RWPE1 (cell line): ENCODE data around the gene SLC2A13.
A peak's percentile ranks its signal among the peaks of the same experiment; 100 is the strongest.

ENCODE experiments used
- CTCF ChIA-PET: fragments of 350-600 bp; sonication (Branson Sonifier 250); formaldehyde crosslinking; extraction: SDS; loops from one replicate; lab custom pipeline; 2021; lab: Yijun Ruan, JAX
- POLR2A ChIA-PET: fragments of 400-600 bp; formaldehyde crosslinking; extraction: SDS; loops from one replicate; lab custom pipeline; 2020; ENCODE audit warnings: antibody characterized with exemption; ENCODE audit not compliant: low non-redundant PET; lab: Yijun Ruan, JAX
- DNase-seq: peaks from one replicate; pipeline ENCODE4 v3.0.0; 2012; ENCODE audit warnings: low spot score
- H3K27ac ChIP-seq: fragments of 450-650 bp; 2 replicates; pipeline ENCODE4 v1.5.1; 2017
- CTCF ChIP-seq: fragments of 450-650 bp; conservative IDR thresholded peaks from 2 replicates; pipeline ENCODE4 v1.5.1; 2017; ENCODE audit warnings: low read depth, mild to moderate bottlenecking

Gene SLC2A13

GRCh38 chr12:39990122-39991101, 115.5 kb downstream of the SLC2A13 start:
- CTCF ChIA-PET = interaction anchor here (0.6 to 1.0 kb wide), 3 partner anchors 137 to 1545 kb away, joined by 3 to 5 read pairs (median 4); no protein-coding TSS in a partner anchor
- no peak overlapping the region for H3K27ac ChIP-seq
- POLR2A ChIA-PET = no interaction called here
- peak; percentile 51 for TF ChIP-seq CTCF
- peak; percentile 25 for DNase-seq

- no peak overlapping the region for H3K27ac ChIP-seq
- ChIA-PET POLR2A (no interaction called here), CTCF (no interaction called here)
- no peak for DNase-seq
- TF ChIP-seq CTCF = no peak
These were observed 116.4 kb downstream of the SLC2A13 start for GRCh38 chr12:39989501-39989900.

GRCh38 chr12:39988574-39988973, 117.3 kb downstream of the SLC2A13 start:
- no peak for TF ChIP-seq CTCF
- POLR2A ChIA-PET = no interaction called here
- DNase-seq = no peak
- CTCF ChIA-PET = no interaction called here
- no peak overlapping the region for H3K27ac ChIP-seq

GRCh38 chr12:39986674-39987073, 119.2 kb downstream of the SLC2A13 start:
- CTCF ChIA-PET = no interaction called here
- H3K27ac ChIP-seq = no peak overlapping the region
- no peak for TF ChIP-seq CTCF
- no peak for DNase-seq
- POLR2A ChIA-PET = no interaction called here

GRCh38 chr12:39984670-39985069, 121.2 kb downstream of the SLC2A13 start:
- ChIA-PET POLR2A (no interaction called here), CTCF (no interaction called here)
- TF ChIP-seq CTCF = no peak
- H3K27ac ChIP-seq = no peak overlapping the region
- no peak for DNase-seq

GRCh38 chr12:39975374-39975918, 130.4 kb downstream of the SLC2A13 start:
- POLR2A ChIA-PET = no interaction called here
- CTCF ChIA-PET = no interaction called here
- DNase-seq = no peak
- H3K27ac ChIP-seq = no peak overlapping the region
- TF ChIP-seq CTCF = no peak
